Loucy (cell line): Measurements from ENCODE around the gene DHX34.
"Not testable (repeated sequence)": the region's sequence is repeated elsewhere in the genome, so short reads cannot be mapped to it uniquely, and the experiment has no call there.

ENCODE experiments used
- H2AFZ ChIP-seq: fragments of 200-600 bp; sonication (generic); 2 replicates; pipeline ENCODE4 v1.6.0; 2016; ENCODE audit warnings: antibody characterized with exemption, mild to moderate bottlenecking, low read length, moderate library complexity
- H3F3A ChIP-seq: fragments of 200-600 bp; 2 replicates; pipeline ENCODE4 v1.6.0; 2016; ENCODE audit warnings: antibody characterized with exemption, low read depth, mild to moderate bottlenecking
- H3K27me3 ChIP-seq: fragments of 200-600 bp; sonication (generic); 2 replicates; pipeline ENCODE4 v1.6.1; 2014; ENCODE audit warnings: low read length, mild to moderate bottlenecking; ENCODE audit not compliant: insufficient read depth, poor library complexity, severe bottlenecking
- H3K36me3 ChIP-seq: fragments of 200-600 bp; sonication (generic); 2 replicates; pipeline ENCODE4 v1.6.1; 2016; ENCODE audit warnings: low read length; ENCODE audit not compliant: insufficient read depth
- H3K4me1 ChIP-seq: fragments of 200-600 bp; sonication (generic); 2 replicates; pipeline ENCODE4 v1.5.1; 2014; ENCODE audit warnings: low read length, mild to moderate bottlenecking; ENCODE audit not compliant: insufficient read depth, poor library complexity, severe bottlenecking
- H3K4me2 ChIP-seq: fragments of 200-600 bp; sonication (generic); 2 replicates; pipeline ENCODE4 v1.6.0; 2014; ENCODE audit warnings: antibody characterized with exemption, low read length, low read depth, mild to moderate bottlenecking; ENCODE audit not compliant: poor library complexity, severe bottlenecking
- H3K4me3 ChIP-seq: fragments of 200-600 bp; sonication (generic); 2 replicates; pipeline ENCODE4 v1.5.1; 2014; ENCODE audit warnings: low read length, mild to moderate bottlenecking, mixed read lengths; ENCODE audit not compliant: poor library complexity, severe bottlenecking
- H3K79me2 ChIP-seq: fragments of 200-600 bp; sonication (generic); 2 replicates; pipeline ENCODE4 v1.6.1; 2014; ENCODE audit warnings: low read length; ENCODE audit not compliant: insufficient read depth
- H3K9ac ChIP-seq: fragments of 200-600 bp; sonication (generic); 2 replicates; pipeline ENCODE4 v1.6.0; 2014; ENCODE audit warnings: mild to moderate bottlenecking, low read depth, low read length, moderate library complexity; ENCODE audit not compliant: poor library complexity, severe bottlenecking
- H3K9me2 ChIP-seq: fragments of 200-600 bp; sonication (generic); replicated peaks from 2 replicates; pipeline ENCODE4 v1.6.1; 2016; ENCODE audit warnings: low read depth, low read length, mixed read lengths
- H3K9me3 ChIP-seq: fragments of 200-600 bp; sonication (generic); 2 replicates; pipeline ENCODE4 v1.6.1; 2014; ENCODE audit warnings: mild to moderate bottlenecking, antibody characterized with exemption, low read length, low read depth; ENCODE audit not compliant: insufficient read depth
- H4K20me1 ChIP-seq: fragments of 200-600 bp; sonication (generic); 2 replicates; pipeline ENCODE4 v1.6.0; 2014; ENCODE audit warnings: antibody characterized with exemption, low read length, mild to moderate bottlenecking; ENCODE audit not compliant: insufficient read depth, poor library complexity, severe bottlenecking
- EZH2phosphoT487 ChIP-seq: fragments of 200-600 bp; IDR thresholded peaks from 2 replicates; pipeline ENCODE4 v1.6.1; 2018; ENCODE audit warnings: antibody characterized with exemption, mild to moderate bottlenecking, moderate library complexity, borderline replicate concordance
- TF ChIP-seq, protein P1 (sequence below): fragments of 200-600 bp; sonication (generic); conservative IDR thresholded peaks from 2 replicates; pipeline ENCODE4 v1.5.1; 2014; ENCODE audit warnings: mild to moderate bottlenecking, antibody characterized with exemption, low read length

The DHX34 gene, protein sequence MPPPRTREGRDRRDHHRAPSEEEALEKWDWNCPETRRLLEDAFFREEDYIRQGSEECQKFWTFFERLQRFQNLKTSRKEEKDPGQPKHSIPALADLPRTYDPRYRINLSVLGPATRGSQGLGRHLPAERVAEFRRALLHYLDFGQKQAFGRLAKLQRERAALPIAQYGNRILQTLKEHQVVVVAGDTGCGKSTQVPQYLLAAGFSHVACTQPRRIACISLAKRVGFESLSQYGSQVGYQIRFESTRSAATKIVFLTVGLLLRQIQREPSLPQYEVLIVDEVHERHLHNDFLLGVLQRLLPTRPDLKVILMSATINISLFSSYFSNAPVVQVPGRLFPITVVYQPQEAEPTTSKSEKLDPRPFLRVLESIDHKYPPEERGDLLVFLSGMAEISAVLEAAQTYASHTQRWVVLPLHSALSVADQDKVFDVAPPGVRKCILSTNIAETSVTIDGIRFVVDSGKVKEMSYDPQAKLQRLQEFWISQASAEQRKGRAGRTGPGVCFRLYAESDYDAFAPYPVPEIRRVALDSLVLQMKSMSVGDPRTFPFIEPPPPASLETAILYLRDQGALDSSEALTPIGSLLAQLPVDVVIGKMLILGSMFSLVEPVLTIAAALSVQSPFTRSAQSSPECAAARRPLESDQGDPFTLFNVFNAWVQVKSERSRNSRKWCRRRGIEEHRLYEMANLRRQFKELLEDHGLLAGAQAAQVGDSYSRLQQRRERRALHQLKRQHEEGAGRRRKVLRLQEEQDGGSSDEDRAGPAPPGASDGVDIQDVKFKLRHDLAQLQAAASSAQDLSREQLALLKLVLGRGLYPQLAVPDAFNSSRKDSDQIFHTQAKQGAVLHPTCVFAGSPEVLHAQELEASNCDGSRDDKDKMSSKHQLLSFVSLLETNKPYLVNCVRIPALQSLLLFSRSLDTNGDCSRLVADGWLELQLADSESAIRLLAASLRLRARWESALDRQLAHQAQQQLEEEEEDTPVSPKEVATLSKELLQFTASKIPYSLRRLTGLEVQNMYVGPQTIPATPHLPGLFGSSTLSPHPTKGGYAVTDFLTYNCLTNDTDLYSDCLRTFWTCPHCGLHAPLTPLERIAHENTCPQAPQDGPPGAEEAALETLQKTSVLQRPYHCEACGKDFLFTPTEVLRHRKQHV

GRCh38 chr19:47348819-47349795 lies at the start of gene DHX34:
Gene DHX34, plus strand, starts transcription at chr19:47349315. Its CDS starts 3,716 bp downstream, at chr19:47353031.
- peak within 1 kb of the TSS; percentile 92 for H3K9ac ChIP-seq
- H3K9me2 ChIP-seq: no peaks in the 10 kb centered on the region
- H3K4me3 ChIP-seq: peak within 1 kb of the TSS; percentile 95
- H3K79me2 ChIP-seq: peaks cover 40% of the 10 kb centered on the region
- no peaks in the 10 kb centered on the region for H3K9me3 ChIP-seq
- peaks cover 13% of the 10 kb centered on the region for H4K20me1 ChIP-seq
- H3K4me2 ChIP-seq: peak within 1 kb of the TSS; percentile 90
- H3K27me3 ChIP-seq: no peaks in the 10 kb centered on the region
- H3K4me1 ChIP-seq: peaks cover 22% of the 10 kb centered on the region
- H3K36me3 ChIP-seq: peaks cover 16% of the 10 kb centered on the region; the same call in 1 of the 2 replicates
- H3F3A ChIP-seq: no peaks in the 10 kb centered on the region
- peak within 1 kb of the TSS; percentile 93 for H2AFZ ChIP-seq
- TF ChIP-seq, protein P1, sequence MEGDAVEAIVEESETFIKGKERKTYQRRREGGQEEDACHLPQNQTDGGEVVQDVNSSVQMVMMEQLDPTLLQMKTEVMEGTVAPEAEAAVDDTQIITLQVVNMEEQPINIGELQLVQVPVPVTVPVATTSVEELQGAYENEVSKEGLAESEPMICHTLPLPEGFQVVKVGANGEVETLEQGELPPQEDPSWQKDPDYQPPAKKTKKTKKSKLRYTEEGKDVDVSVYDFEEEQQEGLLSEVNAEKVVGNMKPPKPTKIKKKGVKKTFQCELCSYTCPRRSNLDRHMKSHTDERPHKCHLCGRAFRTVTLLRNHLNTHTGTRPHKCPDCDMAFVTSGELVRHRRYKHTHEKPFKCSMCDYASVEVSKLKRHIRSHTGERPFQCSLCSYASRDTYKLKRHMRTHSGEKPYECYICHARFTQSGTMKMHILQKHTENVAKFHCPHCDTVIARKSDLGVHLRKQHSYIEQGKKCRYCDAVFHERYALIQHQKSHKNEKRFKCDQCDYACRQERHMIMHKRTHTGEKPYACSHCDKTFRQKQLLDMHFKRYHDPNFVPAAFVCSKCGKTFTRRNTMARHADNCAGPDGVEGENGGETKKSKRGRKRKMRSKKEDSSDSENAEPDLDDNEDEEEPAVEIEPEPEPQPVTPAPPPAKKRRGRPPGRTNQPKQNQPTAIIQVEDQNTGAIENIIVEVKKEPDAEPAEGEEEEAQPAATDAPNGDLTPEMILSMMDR: peak; percentile 88
- no peak for TF ChIP-seq EZH2phosphoT487

DNA sequence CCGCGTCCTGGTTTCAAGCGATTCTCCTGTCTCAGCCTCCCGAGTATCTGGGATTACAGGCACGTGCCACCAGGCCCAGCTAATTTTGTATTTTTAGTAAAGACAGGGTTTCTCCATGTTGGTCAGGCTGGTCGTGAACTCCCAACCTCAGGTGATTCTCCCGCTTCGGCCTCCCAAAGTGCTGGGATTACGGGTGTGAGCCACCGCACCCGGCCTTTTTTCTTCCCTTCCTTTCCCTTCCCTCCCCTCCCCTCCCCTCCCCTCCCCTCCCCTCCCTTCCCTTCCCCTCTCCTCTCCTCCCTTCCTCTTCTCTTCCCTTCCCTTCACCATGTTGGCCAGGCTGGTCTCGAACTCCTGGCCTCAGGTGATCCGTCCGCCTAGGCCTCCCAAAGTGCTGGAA lies 48.2 kb upstream of the DHX34 start:
- not testable (repeated sequence) for H3K27me3 ChIP-seq, H2AFZ ChIP-seq, H3K9ac ChIP-seq, H3K4me3 ChIP-seq, H3K36me3 ChIP-seq, H3K4me1 ChIP-seq, H3K9me2 ChIP-seq, H3F3A ChIP-seq, H3K4me2 ChIP-seq, H4K20me1 ChIP-seq, H3K9me3 ChIP-seq, H3K79me2 ChIP-seq

DNA sequence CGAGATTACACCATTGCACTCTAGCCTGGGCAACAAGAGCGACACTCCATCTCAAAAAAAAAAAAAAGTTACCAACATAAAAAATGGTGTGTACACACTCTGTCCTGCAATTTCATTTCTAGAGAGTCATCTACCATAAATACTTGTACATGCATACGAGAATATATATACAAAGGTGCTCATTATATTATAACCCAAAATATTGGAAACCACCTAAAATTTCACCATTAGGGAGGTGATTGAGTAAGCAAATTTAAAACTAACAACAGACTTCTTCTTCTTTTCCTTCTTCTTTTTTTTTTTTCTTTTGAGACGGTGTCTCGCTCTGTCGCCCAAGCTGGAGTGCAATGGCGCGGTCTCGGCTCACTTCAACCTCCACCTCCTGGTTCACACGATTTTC lies 46.9 kb upstream of the DHX34 start:
- no peaks in the 10 kb centered on the region for H3F3A ChIP-seq
- H2AFZ ChIP-seq: no peak overlapping the region
- H3K27me3 ChIP-seq: no peaks in the 10 kb centered on the region
- peaks cover 9% of the 10 kb centered on the region for H3K4me1 ChIP-seq
- no peaks in the 10 kb centered on the region for H3K9me3 ChIP-seq
- no peak overlapping the region for H3K4me3 ChIP-seq
- H4K20me1 ChIP-seq: no peaks in the 10 kb centered on the region
- no peak overlapping the region for H3K4me2 ChIP-seq
- TF ChIP-seq EZH2phosphoT487: no peak
- TF ChIP-seq, protein P1: no peak
- no peak overlapping the region for H3K9ac ChIP-seq
- no peaks in the 10 kb centered on the region for H3K36me3 ChIP-seq
- no peaks in the 10 kb centered on the region for H3K79me2 ChIP-seq
- no peaks in the 10 kb centered on the region for H3K9me2 ChIP-seq
